ENCODE results near the gene CIB4.

The CIB4 gene

DNA sequence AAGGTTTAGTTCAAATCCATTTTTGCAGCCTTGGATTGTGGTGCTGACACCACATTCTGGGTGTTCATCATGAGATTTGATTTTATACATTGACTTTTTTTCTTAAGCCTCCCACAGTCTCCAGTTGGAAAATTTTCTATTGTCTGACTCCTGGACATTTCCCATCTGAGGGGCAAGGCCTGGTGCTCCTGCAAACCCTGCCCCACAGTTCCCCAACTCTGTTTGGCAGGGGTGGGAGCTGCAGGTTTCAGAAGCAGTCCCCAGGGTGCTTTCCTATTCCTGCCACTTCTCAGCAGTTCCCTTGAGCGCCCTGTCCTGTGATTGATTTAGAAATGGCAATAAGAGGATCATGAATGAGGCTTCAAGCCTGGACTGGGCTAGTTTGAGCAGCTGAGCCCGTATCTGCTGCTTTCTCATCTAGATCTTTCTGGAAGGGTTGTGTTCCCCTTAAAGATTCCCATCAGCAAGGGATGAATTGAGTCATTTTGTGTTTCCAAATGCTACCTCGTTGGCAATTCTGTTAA lies 77.0 kb downstream of the CIB4 start:
- DNase-seq, result no peak

DNA sequence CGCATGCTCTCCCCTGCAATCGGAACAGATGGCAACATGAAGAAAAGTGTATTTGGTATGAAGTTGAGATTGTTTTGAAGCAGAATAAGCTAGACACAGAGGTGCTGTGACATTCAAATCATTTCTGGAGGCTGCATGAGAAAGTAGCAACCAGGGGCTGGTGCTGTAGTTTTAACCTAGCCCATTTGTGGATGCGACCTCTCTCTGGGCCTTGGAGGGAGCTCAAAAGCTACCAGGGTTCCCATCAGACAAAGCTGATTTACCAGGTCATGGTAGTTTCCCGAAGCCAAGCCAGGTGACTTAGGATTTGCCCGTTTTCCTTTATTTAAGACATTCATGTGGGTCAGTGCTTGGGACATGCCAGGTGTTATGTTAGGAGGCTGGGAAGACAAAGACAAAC lies 77.5 kb downstream of the CIB4 start:
- DNase-seq, result no peak

- no peak for DNase-seq
Measured at GRCh38 chr2:26562811-26563645, 78.1 kb downstream of the CIB4 start.

- no peak for DNase-seq
Measured at GRCh38 chr2:26561918-26562810, 79.0 kb downstream of the CIB4 start.

DNA sequence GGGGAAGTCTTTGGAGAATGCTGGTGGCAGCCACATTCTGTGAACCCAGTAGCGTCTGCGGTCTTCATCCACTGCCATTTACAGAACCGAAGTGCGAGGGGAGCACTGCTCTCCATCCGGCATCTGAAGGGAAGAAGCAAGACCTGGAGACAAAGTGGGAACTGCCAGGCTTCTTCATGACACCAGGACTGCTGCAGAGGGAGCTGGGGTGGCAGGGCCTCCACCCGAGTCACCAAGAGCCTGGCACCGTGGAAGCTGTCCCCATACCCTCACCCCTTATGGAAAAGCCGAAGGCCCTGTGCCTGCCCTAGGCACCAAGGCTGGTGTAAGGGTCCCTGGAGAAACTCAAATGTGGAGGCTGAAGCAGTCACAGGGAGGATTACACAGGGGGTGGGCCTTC lies 79.8 kb downstream of the CIB4 start:
- DNase-seq, result no peak

- DNase-seq, result no peak
Measured at GRCh38 chr2:26560892-26561291, 80.3 kb downstream of the CIB4 start.

GRCh38 chr2:26559556-26559955 lies 81.6 kb downstream of the CIB4 start:
- no peak for DNase-seq

- no peak for DNase-seq
Measured at GRCh38 chr2:26559044-26559405, 82.1 kb downstream of the CIB4 start.

GRCh38 chr2:26558271-26559043 lies 82.7 kb downstream of the CIB4 start:
- no peak for DNase-seq

DNA sequence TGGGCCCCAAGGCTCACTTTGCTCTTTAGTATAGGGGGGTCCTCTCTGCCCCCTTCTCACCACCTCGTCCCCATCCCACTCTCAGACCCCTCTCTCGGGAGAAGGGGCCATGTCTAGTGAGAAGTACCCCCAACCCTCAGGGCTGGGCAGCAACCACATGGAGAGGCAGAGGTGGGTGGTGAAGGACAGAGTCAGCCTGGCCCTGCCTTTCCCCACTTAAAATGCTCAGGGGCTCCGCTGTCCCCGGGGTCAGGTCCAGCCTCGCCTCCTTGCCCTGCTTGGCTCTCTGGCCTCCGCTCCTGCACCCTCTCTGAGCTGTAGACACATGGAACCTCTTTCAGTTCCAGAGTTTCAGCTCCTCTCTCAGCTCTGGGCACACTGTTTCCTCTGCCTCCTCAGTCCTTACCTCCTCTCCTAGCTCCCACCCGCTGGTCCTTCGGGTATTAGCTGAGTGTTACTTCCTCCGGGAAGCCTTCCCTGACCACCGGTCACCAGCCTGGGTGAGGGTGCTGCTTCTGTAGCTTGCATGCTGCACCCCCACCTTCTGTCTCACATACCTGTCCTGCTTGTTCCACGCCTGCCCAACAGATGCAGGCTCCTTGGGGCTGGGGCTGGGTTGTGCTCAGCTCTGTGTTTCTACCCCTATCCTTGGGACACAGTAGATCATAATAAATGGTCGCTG lies 83.8 kb downstream of the CIB4 start:
- no peak for DNase-seq

GRCh38 chr2:26556309-26557243 lies 84.6 kb downstream of the CIB4 start:
- no peak for DNase-seq

DNA sequence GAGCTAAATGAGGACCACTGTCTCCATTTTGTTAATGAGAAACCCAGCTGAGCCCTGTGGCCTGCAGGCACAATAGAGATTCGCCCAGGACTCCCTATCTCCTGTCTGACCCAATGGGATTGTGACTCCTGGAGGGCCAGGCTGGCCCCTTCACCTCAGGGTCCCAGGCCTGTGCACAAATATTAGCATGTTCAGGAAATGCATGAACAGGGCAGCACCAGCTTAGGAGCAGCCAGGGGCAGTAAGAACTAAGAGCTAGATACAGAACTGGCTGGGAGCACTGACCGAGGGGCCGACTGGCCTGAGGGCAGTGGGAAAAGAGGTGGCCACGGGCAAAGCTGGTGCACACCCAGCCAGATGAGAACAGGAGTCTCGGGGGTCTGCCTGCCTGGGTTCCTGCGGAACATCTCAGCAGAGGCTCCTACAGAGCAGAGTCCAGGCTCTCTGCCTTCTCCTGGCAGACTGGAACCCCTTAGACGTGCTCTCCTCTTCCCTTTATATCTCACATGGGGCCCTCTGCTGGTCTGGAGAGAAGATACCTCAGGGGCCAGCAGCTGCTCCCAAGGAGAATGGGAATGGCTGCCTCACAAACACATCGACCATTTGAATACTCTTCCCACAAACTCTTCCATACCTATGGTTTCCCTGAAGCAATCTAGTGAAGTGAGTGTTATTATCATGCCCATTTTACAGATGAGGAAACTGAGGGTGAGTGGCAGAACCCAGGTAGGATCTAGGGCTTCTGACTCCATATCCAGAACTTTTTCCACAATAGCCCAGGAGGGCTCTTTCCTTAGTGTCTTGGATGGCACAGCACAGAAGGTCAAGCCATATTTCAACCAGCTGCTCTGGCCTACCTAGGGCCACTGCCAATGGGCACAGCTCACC lies 85.7 kb downstream of the CIB4 start:
- DNase-seq, result peak; percentile 21 to 23

DNA sequence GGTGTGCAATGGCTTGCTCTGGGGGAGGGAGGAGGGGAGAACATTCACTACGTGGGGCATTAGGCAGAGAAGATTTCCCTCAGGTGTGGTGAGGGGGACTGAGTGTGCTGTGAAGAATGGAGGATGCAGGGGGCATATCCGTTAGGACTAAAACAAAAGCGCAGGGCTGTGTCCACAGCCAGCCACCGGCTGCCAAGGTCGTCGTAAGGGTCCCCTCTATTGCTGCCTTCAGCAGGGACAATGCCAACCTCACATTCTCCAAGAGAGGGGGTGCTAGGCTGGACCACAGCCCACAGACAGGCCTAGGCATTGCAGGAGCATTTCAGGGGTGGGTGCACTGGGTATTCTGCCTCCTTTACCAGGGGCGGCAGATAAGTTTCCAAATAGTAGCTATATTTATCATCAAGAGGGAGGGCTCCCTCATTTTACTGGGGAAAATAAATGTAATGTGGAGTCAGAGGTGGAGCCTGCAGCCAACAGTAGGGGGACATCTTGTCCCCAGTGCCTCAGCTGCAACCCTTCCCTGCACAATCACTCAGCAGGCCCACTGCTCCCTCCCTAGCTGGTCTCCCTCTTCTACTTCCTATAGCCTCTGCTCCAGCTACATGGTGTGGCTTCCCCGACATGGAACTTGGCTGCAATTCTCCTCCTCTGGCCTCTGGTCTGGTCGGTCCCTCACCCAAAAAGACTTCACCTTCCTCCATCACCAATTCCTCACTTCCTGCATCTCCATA lies 88.4 kb downstream of the CIB4 start:
- DNase-seq, result no peak

DNA sequence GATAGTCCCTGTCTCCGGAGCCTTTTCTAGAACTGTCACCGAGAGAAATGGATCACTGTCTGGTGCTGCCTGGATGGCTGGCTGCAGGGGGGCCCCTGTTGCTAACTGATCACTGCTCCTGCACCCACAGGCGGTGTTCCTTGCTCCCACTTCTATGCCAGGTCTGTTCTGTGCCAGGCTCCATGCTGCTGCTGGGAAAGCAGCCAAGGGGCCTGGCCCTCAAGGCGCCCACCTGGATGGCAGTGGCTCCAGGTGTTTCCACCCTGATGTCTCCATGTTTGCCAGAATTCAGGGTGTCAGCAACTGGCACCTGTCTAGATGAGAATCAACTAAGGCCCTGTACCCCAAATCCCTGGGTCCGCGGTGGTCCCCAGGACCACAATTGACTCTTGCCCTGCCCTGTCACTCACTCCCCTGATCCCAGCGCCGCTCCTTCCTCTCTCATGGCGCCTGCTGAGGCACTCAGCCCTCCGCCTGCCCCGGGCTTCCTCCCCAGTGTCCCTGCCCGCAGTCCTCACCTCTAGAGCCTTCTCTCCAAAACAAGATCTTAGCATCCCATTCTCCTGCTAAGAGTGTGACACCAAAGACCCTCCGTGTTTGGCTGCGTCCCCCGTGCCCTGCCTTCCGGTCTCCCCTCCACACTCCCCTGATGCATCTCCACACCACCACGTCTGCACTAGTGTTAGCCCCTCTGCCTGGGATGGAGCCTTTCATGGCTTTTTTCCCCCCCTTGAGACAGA lies 90.7 kb downstream of the CIB4 start:
- no peak for DNase-seq

DNA sequence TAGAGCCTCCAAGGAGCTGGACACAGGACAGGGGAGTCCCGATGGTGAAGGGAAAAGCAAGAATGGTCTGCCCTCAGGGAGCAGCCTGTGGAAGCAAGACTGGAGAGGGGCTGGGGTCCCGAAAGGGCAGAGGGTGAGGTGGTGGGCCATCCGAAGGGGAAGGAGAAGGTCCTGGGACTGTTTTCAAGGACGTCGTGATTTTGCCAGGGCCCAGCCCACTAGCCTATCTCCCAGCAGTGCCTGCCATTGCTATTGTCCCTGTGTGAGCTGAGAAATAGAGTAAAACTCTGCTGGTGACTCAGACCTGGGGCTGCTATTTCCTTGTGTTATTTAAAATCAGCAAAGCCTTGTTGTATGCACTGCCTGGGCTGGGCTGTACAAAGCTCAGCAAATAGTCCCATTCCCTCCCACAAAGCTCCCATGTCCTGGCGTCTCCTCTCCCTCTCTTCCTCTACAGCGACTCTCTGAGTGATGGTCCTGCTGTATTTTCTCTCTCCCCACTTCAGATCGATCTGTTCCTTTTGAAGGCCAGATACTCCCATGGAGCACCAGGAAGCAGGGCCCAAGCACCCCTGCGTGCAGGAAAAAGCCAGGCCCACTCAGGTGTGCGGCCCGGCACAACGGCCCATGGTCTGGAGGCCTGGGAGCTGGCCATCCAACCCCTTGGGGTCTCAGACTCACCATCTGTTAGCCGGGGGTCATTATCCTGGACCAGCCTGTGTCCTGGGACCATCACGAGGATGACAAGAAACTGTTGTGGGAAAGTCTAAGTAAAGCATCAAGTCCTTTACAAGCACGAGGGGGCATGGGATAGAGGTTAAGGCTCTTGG lies 98.3 kb downstream of the CIB4 start:
- DNase-seq, result no peak

DNA sequence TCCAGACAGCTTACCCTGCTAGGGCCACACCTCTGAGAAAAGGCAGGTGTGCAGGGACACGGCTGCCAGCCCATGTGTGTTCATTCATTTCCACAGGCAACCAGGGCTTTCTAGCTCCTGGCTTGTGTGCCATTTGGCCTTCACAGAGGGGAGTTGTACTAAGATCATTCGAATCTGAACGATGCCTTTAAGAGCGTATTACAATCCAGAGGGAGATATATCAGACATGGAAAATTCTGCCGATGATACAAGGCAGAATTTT lies 99.0 kb downstream of the CIB4 start:
- DNase-seq, result no peak

DNA sequence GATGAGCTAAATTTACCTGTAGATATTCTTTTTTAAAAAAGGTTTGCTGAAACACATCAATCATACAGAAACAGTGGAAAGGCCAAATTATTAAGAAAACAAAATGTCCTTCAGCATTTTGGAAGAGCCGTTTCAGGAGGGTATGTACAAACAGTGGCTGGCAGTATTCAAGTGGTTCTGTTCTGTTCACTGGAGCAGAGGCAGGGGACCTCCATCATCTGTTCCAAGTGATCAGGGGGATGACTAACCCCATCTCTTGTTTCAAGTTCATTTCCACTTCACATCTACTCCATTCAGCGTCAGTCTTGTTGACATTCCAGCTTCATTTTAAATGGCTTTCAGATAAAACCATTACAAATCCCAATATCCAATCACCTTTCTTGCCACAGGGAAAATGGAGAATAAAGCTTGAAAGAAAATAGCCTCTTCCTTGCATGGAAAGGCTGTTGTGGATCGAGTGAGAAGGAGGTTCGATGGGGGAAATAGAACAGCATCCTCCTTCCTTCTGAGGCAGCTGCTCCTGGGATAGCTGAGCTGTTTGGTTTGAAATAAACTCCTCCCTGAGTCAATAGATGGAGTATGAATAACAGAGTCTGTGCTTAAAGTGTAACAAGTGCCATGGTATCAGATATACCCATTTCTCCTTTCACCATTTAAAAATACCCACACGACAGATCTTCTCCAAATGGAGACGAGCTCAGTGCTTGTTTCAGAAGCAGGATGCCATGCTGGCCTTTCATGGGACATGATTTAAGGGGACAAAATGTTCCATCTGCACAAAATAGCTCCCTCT lies 99.6 kb downstream of the CIB4 start:
- no peak for DNase-seq

Data from SW 1271 (cell line).